Brain microvascular endothelial cell (primary cell): Measurements from ENCODE around the gene RPF1.
A peak's percentile ranks its signal among the peaks of the same experiment; 100 is the strongest.

Experiments
- DNase-seq: peaks from one replicate; pipeline ENCODE4 v3.0.0-alpha.2; 2020
- H3K27ac ChIP-seq: fragments of 250-450 bp; sonication (Bioruptor Pico); 2 replicates; pipeline ENCODE4 v1.5.1; 2020; ENCODE audit warnings: mild to moderate bottlenecking, moderate library complexity
- H3K27me3 ChIP-seq: fragments of 250-450 bp; sonication (Bioruptor Pico); replicated peaks from 2 replicates; pipeline ENCODE4 v1.5.1; 2020; ENCODE audit warnings: mild to moderate bottlenecking
- H3K36me3 ChIP-seq: fragments of 250-450 bp; sonication (Bioruptor Pico); replicated peaks from 2 replicates; pipeline ENCODE4 v1.5.1; 2020; ENCODE audit warnings: mild to moderate bottlenecking
- H3K4me3 ChIP-seq: 2 replicates; pipeline ENCODE4 v1.5.1; 2011; ENCODE audit warnings: low read depth, mild to moderate bottlenecking, control low read depth, low read length, moderate library complexity
- CTCF ChIP-seq: IDR thresholded peaks from 2 replicates; pipeline ENCODE4 v1.5.1; 2011; ENCODE audit warnings: low read depth, mild to moderate bottlenecking, moderate library complexity, low read length, control low read depth, inconsistent platforms; ENCODE audit errors: missing control alignments
- in situ Hi-C: cut with HindIII; loops from 2 replicates; pipeline ENCODE4 v1.10.0; 2017; ENCODE audit warnings: low sequenced_read_pairs, low pct_ligation_motif_present

RPF1 gene

GRCh38 chr1:84481317-84481716 lies 2.3 kb downstream of the RPF1 start:
- DNase-seq, result no peak
- no peak for TF ChIP-seq CTCF
- no peaks in the 10 kb centered on the region for H3K27me3 ChIP-seq
- in situ Hi-C loops, result loop anchor here (25.0 kb wide), 1 partner anchor 131 kb away; no protein-coding TSS in a partner anchor
- H3K27ac ChIP-seq, result no peak overlapping the region
- H3K36me3 ChIP-seq, result peaks cover 6% of the 10 kb centered on the region
- no peak overlapping the region for H3K4me3 ChIP-seq

- Histone ChIP-seq H3K4me3 (no peak overlapping the region), H3K36me3 (peaks cover 17% of the 10 kb centered on the region), H3K27ac (no peak overlapping the region), H3K27me3 (no peaks in the 10 kb centered on the region)
- no peak for TF ChIP-seq CTCF
- no peak for DNase-seq
- in situ Hi-C loops, result loop anchor here (25.0 kb wide), 1 partner anchor 124 kb away; no protein-coding TSS in a partner anchor
These were observed 9.0 kb downstream of the RPF1 start for GRCh38 chr1:84488107-84488506.

- Histone ChIP-seq H3K27ac (no peak overlapping the region), H3K4me3 (no peak overlapping the region), H3K27me3 (no peaks in the 10 kb centered on the region), H3K36me3 (peaks cover 13% of the 10 kb centered on the region)
- DNase-seq, result no peak
- no peak for TF ChIP-seq CTCF
- in situ Hi-C loops, result loop anchor here (25.0 kb wide), 1 partner anchor 123 kb away; no protein-coding TSS in a partner anchor
These were observed 10.7 kb downstream of the RPF1 start for GRCh38 chr1:84489766-84490165.

- peak; percentile 5 for TF ChIP-seq CTCF
- peaks cover 34% of the 10 kb centered on the region for H3K36me3 ChIP-seq
These were observed 13.7 kb downstream of the RPF1 start for GRCh38 chr1:84492726-84493125.

GRCh38 chr1:84493747-84494146 lies 14.7 kb downstream of the RPF1 start:
- no peak overlapping the region for H3K4me3 ChIP-seq
- in situ Hi-C loops, result loop anchor here (25.0 kb wide), 1 partner anchor 119 kb away; no protein-coding TSS in a partner anchor
- H3K27ac ChIP-seq, result no peak overlapping the region
- no peaks in the 10 kb centered on the region for H3K27me3 ChIP-seq
- no peak for TF ChIP-seq CTCF
- H3K36me3 ChIP-seq, result peaks cover 40% of the 10 kb centered on the region
- no peak for DNase-seq

More at GRCh38 chr1:84492726-84493125, 13.7 kb downstream of the RPF1 start:
- Histone ChIP-seq H3K27ac (no peak overlapping the region), H3K4me3 (no peak overlapping the region), H3K27me3 (no peaks in the 10 kb centered on the region)
- DNase-seq, result no peak
- in situ Hi-C loops, result loop anchor here (25.0 kb wide), 1 partner anchor 120 kb away; no protein-coding TSS in a partner anchor

GRCh38 chr1:84496498-84496897 lies 17.4 kb downstream of the RPF1 start:
- Histone ChIP-seq H3K27ac (no peak overlapping the region), H3K4me3 (no peak overlapping the region), H3K27me3 (no peaks in the 10 kb centered on the region), H3K36me3 (peaks cover 42% of the 10 kb centered on the region)
- no peak for DNase-seq
- in situ Hi-C loops, result loop anchor here (25.0 kb wide), 1 partner anchor 116 kb away; no protein-coding TSS in a partner anchor
- TF ChIP-seq CTCF, result no peak
